Measurements from ENCODE around the gene ARRDC1.
A peak's percentile ranks its signal among the peaks of the same experiment; 100 is the strongest.
"Not testable (repeated sequence)": the region's sequence is repeated elsewhere in the genome, so short reads cannot be mapped to it uniquely, and the experiment has no call there.

The ARRDC1 gene

DNA sequence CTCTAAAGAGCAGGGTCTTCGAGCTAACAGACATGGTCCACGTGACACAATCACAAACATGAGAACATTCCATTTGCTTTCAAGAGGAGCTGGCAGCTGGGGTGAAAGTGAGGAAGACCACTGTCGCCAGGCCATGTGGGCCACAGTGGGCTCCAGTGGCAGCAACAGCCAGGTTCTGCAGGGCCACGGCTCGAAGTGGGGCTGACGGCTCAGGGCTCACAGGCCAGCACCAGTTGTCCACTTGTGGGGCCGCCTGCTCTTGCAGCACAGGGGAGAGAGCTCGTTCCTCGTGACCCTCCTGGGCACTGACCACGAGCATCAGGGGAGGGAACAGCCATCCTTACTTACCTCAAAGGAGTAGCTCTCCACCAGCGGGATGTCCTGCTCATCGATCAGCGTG is 17.2 kb upstream of the ARRDC1 start:
- no peak for DNase-seq

DNA sequence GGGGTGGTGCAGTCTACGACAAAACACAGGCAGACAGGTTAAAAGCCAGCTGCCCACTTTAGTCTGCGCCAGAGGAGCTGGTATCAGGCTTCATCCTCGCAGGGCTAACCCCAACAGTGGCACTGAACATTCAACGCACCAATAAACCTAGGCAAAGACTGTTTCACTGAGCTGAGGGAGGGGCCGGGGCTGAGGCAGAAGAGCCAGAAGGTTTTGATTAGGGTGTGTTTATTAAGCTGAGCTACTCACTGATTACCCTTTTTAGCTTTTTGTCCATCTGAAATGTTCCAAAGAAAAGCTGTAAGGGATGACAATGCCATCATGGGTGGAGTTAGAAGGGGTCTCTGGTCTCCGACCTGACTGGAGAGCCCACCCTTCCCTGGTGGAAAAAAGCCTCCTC is 16.6 kb upstream of the ARRDC1 start:
- no peak for DNase-seq

DNA sequence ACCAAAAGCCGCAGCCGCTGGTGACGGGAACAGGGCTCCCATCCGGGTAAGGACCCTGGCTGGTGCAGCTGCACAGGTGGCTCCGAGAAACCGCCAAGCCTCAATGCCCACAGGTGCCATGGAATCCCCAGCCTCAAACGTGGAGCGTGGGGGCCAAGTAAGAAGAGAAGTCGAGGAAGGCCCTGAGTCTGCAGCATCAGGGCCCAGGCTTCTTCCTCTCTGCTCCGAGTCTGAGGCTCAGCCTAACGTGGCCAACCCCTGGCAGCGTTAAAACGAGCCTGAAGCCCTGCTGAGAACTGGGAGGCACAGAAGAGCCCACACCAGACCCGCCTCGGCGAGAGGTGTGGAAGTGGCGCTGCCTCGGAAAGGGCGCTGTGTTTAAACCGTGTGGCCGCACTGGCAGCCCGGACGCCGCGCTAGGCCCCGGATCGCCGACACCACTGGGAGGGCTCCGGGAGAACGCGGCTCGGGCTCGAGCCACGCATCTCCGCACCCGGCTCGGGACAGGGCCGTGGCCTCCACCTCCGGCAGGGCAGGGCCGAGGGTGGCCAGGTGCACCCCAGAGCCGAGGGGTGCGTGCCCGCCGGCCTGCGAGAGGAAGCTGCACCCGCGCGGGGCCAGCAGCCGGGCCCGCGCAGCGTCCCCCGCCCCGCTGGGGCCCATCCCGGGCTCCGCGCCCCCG is 15.9 kb upstream of the ARRDC1 start:
- no peak for DNase-seq

DNA sequence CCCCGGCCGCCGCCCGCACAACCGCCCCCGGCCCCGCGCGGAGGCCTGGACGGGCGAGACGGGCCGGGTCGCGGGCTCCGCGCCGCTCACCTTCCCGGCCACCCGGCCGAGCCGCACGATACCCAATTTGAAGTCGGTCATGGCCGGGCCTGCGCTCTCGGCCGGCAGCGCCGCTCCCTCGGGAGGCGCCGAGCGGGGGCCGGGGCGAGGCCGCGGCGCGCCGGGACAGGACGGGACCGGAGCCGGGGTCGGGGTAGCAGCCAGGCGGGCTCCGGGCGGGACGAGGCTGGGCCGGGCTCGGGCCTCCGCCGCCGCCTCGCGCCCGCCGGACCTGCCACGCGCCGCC is 15.4 kb upstream of the ARRDC1 start:
- no peak for DNase-seq

DNA sequence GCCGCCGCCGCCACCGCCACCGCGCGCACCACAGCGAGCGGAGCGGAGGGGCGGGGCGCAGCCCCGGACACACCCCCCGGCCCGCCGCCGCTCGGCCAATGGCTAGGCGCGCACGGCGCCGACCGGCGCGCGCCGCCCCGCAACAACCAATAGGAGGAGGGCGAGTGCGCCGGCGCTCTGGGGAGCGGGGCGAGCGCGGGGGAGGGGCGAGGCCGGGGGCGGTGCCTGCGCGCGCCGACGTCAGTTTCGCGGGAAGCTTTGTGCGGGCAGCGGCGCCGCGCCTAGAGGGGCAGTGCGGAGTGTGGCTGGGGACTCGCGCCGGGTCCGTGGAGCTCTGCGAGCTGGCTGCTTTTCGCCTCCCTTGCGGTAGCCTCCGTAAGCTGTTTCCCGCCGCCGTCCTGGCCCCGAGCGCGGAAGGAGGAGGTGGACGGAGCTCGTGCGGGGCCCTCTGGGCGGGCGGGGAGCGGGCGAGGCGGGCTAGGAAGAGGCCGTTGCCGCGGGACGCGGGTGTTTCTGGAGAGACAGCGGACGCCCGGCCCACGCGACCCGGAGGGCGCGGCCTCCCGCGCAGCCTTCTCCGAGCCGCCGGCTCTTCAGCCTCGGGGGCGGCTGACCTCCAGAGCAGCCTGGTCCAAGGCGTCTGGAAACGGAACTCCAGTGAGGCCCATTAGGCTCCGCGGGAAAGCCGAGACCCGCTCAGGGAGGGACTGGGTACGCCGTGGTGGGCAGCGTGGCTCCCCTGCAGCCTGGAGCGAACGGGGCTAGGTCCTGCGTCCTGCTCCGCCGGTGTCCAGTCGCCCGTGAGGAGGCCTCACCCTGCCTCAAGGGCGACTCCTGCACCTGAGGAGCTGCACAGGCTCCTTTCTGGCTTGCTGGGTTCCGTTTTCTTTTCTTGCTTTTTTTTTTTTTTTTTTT is 14.8 kb upstream of the ARRDC1 start, which contains the start of gene ZMYND19:
Gene ZMYND19, minus strand, starts transcription at position 44 of the 915 bp plus-strand sequence. CDS start 249 bp downstream, outside the sequence.
- peak; percentile 96 for DNase-seq

DNA sequence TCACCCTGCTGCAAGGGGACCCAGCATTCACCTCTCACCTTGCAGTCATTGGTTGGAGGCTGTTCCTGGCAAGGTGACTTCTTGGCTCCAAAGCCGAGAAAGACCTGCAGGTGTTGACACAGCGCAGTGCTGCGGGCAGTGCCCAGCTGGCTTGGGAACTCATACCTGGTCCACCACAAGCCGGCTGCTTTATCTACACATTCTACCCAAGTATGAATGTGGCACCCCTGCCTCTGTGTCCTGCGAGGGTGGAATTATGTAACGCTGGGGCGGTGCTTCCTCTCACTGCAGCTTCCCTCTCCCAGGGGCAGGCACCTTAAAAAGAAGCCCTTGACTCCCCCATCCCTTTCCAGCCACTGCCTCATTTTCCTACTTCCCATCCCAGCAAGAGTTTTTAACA is 12.7 kb upstream of the ARRDC1 start:
- DNase-seq = no peak

DNA sequence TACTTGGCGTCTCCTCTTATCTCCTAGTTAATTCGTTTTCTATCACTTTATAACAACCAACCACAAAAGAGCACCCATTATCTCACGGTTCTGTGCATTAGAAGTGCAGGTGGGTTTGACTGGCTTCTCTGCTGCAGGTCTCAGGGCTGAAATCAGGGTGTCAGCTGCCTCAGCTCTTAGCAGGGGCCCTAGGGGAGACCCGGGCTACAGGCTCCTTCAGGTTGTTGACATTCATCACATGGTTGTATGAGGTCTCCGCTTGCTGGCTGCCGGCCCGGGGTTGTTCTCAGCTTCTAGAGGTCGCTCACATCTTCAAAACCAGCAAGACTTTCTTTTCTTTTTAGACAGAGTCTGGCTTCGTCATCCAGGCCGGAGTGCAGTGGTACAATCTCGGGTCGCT is 12.3 kb upstream of the ARRDC1 start:
- DNase-seq = no peak

DNA sequence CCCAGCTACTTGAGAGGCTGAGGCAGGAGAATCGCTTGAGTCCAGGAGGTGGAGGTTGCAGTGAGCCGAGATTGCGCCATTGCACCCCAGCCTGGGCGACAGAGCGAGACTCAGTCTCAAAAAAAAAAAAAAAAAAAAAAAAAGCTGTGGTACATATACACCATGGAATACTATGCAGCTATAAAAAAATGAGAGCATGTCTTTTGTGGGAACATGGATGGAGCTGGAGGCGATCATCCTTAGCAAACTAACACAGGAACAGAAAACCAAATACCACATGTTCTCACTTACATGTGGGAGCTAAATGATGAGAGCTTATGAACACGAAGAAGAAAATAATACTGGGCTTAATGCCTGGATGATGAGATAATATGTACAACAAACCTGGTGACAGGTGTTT is 8.9 kb upstream of the ARRDC1 start:
- DNase-seq = not testable (repeated sequence)

DNA sequence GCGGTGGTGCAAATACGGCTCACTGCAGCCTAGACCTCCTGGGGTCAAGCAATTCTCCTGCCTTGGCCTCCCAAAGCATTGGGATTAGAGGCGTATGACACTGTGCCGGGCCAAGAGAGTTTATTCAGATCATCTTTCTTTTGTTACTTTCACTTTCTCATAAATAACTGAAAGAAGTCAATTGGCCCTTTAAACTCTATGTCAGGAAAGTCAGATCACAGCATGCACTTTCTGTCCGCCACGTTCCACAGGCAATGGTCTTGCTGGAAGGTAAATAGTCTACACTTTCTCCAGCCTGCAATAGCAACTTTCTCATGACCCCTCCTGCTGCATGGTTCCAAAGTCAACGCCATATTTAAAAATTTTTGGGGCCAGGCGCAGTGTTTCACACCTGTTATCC is 6.5 kb upstream of the ARRDC1 start:
- no peak for DNase-seq

DNA sequence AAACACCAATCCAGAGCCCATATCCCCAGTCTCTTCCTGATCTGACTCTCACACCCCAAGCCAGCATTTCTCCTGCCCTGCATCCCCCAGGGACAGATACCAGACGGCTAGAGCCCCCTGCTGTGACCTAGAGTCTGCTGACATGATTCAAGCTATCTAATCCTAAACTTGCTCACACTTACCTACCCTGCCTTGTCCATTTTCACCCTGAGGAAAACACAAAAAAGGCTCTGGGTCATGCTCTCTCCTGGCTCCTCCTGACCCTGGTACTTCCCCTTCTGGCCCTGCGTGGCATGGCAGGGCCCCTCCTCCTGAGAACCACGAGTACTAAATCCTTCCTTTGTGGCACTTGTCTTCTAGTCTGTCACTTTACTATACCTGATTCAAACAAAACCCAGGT is 2.8 kb upstream of the ARRDC1 start:
- no peak for DNase-seq

DNA sequence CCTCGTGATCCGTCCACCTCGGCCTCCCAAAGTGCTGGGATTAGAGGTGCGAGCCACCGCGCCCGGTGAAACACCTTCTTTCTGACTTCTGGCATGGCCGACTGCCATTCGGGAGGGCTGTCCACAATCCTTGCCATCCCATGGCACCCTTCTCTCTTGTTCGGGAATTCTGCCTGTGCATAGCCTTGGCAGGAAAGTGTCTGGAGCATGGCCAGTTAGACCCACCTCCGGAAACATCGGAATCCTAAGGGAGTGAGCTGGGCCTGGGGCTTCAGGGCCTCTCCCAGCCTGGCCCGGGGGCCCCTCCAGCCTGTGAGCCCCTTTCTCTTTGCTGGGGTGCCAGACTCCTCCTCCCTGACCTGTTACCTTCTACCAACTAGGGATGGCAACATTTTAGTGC is 1.6 kb upstream of the ARRDC1 start:
- DNase-seq = no peak

DNA sequence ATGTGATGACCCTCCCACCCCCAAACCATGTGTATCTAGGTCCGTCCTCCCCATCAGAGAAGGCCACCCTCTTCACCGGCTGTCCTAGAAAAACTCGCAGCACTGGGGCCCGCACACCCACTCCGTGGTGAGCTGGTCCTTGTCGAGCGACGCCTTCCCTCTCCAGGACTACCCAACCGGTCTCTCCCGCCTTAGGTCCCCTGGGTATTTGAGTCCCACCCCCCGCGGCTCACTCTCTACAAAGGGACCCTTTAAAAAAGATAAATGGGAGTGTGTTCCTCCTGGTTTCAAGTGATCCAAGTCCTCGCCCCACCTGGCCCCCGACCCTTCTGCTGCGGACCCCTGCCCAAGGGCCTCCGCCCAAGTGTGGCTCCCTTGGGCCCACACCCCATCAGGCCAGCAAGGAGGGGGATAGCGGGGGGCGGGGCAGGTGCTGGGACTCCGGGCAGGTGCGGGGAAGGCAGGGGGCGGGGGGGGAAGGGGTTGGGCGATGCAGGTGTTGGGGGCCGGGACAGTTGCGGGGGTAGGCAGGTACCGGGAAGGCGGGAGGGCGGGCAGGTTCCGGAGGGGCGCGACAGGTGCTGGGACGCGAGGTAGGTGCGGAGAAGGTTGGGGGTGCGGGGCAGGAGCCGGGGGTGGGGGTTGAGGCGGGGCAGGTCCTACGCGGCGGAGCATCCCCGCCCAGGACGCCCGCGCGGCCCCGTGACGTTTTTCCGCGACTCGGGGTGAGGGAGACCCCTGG is 970 bp upstream of the ARRDC1 start:
- no peak for DNase-seq

DNA sequence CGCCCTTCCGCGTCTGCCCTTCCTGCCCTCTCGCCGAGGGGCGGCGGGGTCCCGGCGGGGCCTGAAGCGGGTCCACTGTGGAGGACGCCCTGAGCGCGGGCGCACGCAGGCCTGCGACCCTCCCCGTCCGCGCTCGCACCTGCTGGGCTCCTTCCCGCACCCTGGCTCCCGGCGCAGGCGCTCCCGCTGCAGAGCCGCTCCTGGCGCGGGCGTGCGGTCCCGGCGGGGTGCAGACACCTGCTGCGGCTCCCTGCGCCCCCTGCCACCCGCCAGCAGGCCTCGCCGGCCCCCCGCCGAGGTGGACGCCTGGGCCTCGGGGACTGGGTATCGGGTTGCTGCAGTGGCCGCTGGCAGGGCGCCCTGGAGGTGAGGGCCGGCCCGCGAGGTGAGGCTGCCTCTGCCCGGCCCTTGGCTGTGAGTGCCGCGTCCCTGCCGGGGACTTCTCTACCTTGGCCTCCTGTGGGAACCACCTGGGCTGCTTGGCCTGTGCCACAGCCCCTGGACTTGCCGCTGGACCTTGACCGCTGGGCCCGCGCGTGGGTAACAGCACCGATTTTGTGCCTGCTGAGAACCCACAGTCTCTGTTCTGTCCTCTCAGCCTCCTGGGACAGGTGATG is 627 bp downstream of the ARRDC1 start:
- no peak for DNase-seq

DNA sequence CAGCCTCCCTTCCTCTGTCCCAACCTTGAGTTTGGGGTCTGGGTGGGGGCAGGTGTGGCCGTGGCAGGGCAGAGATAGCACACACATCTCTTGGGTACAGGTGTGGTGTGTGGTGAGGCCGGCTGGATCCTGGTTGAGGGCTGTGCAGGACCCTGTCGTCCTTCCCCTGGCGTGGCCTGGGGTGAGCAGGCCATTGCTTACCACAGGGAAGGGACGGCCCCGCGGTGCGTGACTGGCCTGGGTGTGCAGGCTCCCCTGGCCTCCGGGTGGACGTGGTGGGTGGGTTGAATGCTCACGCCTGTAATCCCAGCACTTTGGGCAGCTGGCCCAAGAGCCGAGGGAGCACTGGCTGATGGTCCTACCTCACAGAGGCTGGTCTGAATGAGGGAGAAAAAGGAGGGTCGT is 1.2 kb downstream of the ARRDC1 start:
- no peak for DNase-seq

DNA sequence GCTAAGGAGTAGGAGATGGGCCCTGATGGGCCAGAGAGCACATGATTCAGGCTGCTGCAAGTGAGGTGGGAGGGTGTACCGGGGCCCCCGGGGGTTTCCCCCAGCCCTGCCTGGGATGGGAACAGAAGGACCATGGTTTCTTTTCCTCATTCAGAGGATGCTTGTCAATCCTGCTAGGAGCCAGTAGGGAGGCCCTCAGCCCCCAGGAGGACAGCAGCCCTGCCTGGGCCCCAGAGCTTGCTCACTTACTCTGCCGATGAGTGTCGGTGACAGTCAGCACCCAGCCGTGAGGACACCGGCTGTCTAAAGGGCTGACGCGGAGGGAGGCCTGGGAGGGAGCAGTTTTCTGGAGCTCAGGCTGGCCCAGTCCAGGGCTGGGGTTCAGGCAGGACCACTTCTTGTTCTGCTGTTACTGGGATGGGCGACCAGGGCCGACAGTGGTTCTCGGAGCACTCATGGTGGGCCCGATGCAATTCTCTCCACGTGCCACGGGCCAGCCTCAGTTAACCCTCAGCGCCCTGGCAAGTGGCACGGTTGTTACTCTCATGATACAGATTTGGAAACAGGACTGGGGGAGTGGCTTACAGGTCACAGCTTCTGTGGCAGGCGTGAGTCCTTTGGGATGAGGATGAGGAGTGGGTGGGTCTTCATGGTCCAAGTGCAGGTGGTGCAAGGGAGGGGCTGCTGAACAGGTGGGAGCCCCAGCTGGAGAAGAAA is 1.8 kb downstream of the ARRDC1 start:
- no peak for DNase-seq

DNA sequence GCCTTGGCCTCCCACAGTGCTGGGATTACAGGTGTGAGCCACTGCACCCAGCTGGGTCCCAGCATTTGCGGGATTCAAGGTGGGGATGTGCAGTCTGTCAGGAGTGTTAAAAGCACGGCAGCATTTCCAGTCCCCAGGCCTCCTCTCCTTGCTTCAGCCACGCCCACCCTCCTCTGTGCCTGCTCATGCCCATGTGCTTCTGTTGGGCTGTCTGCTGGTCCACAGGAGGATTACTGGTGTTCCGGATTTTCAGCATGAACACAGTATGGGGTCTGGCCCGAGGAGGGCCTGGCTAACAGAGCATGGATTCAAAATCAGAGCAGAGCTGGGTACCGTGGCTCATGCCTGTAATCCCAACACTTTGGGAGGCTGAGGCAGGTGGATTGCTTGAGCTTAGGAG is 5.5 kb downstream of the ARRDC1 start:
- no peak for DNase-seq

DNA sequence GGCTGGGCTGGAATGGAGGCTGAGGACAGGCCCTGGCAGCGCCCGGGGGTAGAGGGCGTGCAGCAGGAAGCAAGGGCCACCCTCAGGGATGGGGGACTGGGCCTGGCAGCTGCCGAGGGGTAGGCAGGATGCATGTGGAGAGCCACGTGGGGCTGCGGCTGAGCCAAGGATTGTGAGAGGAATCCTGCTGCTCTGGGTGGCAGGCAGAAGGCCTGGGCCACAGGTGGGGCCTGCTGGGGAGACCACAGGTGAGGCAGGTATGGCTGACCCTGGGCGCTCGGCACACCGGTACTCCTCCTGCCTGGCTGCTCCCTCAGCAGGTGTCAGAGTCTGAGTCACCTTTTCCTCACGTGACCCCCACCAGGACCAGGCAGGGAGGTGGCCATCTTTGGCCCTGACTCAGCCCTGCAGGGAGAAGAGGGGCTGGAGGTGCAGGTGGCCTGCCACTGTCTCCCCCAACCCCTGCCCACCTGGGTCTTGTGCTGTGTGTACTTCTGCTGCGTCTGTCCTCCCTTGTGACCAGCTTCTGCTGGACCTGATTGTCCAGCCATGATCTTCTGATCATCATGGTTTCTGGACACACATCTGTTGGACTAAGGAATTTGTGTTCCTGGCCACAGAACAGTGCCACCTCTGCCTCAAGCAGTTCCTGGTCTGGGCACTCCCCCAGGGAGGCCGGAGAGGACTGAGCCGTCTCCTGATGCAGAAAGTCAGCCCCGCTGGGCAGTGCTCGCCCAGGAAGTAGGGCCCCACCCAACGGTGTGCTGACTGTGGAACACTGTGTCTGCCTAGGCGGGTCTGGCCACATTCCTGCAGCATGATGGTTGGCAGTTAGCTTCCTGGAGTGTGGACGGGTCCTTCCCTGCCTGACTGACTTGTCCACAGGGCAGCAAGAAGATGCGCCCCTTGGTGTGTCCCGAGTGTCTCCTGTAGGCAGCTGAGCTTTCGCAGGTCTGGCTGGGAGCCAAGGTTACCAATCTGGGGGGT is 6.4 kb downstream of the ARRDC1 start:
- peak; percentile 80 for DNase-seq

DNA sequence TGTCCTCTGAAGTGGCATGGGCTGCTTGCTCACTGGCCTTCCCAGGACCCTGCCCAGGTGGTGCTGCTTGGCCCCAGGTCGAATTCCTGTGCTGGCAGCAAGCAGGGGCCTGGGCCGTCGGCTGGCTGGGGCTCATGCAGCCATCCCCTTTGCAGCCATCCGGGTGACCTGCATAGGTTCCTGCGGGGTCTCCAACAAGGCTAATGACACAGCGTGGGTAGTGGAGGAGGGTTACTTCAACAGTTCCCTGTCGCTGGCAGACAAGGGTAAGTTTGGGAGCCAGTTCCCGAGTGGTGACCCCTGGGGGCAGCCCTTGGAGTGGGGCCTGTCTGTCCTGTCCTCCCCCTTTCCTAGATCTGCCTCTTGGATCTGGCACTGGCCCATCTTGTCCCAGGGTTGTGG is 7.3 kb downstream of the ARRDC1 start:
- no peak for DNase-seq

DNA sequence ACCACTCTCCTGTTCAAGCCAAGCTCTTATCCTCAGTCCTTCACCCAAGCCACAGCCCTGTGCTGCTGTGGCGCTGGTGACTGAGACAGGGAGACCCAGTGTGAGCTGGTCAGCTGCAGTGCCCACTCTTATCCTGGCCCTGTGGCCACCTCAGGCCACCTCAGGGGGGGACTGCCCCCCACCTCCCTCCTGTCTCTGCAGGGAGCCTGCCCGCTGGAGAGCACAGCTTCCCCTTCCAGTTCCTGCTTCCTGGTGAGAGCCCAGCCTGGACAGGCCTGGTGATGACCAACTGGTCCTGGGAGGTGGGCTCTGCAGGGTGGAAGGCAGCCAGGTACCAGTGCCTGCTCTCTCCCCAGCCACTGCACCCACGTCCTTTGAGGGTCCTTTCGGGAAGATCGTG is 7.8 kb downstream of the ARRDC1 start:
- no peak for DNase-seq

DNA sequence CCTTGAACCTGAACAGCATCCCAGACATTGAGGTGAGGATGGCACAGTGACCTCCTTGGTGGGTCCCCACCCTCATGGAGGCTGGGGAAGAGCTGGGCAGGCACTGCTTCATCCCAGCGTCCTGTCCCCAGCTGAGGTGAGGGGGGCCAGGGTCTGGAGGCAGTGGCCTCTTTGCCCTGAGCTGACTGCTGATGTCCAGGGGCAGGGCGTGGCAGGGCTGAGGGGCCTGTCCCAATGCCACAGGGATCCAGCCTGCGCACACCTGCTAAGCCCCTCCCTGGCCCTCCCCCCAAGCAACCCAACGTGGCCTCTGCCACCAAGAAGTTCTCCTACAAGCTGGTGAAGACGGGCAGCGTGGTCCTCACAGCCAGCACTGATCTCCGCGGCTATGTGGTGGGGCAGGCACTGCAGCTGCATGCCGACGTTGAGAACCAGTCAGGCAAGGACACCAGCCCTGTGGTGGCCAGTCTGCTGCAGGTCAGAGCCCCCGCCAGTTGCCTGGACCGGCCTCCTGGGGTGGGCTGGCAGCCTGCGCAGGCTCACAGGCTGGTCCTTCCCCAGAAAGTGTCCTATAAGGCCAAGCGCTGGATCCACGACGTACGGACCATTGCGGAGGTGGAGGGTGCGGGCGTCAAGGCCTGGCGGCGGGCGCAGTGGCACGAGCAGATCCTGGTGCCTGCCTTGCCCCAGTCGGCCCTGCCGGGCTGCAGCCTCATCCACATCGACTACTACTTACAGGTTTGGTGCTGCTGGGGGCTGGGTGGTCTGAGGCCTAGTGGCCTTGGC is 8.4 kb downstream of the ARRDC1 start:
- no peak for DNase-seq
